Measurements from ENCODE around the gene CYP2W1.
"Not testable (repeated sequence)": the region's sequence is repeated elsewhere in the genome, so short reads cannot be mapped to it uniquely, and the experiment has no call there.

The CYP2W1 gene

GRCh38 chr7:996079-996872, 13.3 kb downstream of the CYP2W1 start:
- Histone ChIP-seq H3K4me3 (ENCODE audit: low read depth, low read length) (no peak overlapping the region), H3K9me3 (ENCODE audit: control insufficient read depth, low read length) (no peaks in the 10 kb centered on the region), H3K4me1 (no peaks in the 10 kb centered on the region), H3K4me2 (ENCODE audit: low read length) (no peak overlapping the region), H3K9ac (no peak overlapping the region), H3K27ac (no peak overlapping the region), H2AFZ (no peak overlapping the region), H3K79me2 (no peaks in the 10 kb centered on the region), H3K36me3 (ENCODE audit: control insufficient read depth, insufficient read depth, low read length) (no peaks in the 10 kb centered on the region), H3K27me3 (ENCODE audit: control insufficient read depth, insufficient read depth, low read length) (no peaks in the 10 kb centered on the region)
- no peak for TF ChIP-seq CTCF (IDR thresholded peaks at IDR 0.05)

DNA sequence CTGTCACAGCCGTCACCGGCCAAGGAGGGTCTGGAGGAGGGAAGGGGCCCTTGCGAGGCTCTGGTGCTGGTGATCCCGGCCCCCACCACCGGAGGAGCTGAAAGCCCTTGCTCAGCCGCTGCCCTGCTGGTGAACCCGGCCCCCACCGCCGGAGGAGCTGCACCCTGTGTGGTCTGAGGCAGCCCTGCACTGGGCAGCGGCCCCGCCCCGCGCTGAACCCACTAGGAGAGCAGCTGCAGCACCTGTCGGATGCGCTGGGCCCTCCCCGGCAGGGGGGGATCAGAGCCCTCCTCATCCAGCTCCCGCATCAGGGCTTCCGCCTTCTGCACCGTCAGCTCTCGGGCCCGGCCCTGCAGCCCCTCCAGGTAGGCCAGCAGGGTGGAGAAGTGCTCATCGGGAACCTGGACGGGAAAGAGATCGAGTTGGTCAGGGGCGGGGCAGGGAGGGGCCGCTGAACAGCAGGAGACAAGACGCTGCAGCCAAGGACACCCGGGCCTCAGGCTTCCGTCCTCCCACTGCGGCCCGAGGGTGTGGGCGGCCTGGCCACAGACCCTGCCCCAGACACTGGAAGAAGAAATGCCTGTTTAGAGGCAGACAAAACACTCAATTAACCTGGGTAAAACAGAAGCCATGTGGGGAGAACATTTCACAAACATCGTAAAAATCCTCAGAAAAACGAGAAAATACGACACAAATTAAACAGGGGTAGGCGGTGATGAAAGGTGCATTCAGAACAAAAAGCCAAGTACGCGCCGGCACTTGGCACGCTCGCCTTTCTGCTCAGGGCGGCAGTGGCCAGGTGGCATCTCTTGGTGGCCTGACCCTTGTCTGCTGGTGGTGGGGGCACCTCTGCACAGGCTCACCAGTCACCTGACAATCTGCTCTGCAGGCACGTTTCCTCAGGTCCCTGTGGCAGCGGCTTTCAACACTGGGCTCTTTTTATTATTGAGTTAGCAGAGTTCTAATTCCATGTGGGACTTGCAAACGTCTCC, 14.7 kb downstream of the CYP2W1 start:
- H3K79me2 ChIP-seq = no peaks in the 10 kb centered on the region
- no peak for TF ChIP-seq CTCF (IDR thresholded peaks at IDR 0.05)
- no peak overlapping the region for H2AFZ ChIP-seq
- no peak overlapping the region for H3K9ac ChIP-seq
- H3K27me3 ChIP-seq (ENCODE audit: control insufficient read depth, insufficient read depth, low read length) = no peaks in the 10 kb centered on the region
- no peaks in the 10 kb centered on the region for H3K9me3 ChIP-seq (ENCODE audit: control insufficient read depth, low read length)
- no peaks in the 10 kb centered on the region for H3K4me1 ChIP-seq
- H3K36me3 ChIP-seq (ENCODE audit: control insufficient read depth, insufficient read depth, low read length) = no peaks in the 10 kb centered on the region
- no peak overlapping the region for H3K27ac ChIP-seq
- no peak overlapping the region for H3K4me3 ChIP-seq (ENCODE audit: low read depth, low read length)
- no peak overlapping the region for H3K4me2 ChIP-seq (ENCODE audit: low read length)

DNA sequence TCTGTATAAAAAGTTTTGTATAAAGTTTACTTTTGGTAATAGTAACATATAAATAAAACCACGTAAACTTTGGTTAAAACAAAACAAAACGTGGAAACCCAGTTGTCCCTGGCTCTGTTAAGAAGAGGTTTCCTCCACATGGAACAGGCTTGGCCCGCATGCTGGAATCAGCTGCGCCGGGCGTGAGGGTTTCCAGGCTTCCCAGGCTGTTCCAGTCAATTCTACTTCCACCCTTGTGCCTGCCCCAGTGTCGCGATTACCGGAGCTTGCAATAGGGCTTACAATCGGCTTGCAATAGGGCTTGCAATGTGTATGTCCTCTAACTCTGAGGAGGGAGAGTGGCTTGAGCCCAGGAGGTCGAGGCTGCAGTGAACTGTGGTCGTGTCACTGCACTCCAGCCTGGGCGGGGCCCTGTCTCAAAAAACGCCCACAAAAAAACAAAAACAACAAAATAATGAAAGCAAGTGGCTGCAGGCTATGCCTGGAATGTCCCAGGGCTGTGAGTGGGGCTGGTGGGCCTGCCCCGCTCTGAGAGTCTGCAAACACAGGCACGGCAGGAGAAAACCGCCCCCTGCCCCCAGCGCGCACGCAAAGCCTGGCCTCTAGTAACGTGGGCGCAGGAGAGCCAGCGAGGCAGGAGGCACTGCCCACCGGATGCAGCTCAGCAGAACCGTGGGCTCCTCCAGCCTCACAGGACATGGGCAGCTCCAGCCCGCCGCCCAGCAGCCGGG, 16.3 kb downstream of the CYP2W1 start:
- Histone ChIP-seq H3K9ac (no peak overlapping the region), H3K4me3 (ENCODE audit: low read depth, low read length) (no peak overlapping the region), H3K9me3 (ENCODE audit: control insufficient read depth, low read length) (no peaks in the 10 kb centered on the region), H3K4me2 (ENCODE audit: low read length) (no peak overlapping the region), H3K27ac (no peak overlapping the region), H3K27me3 (ENCODE audit: control insufficient read depth, insufficient read depth, low read length) (no peaks in the 10 kb centered on the region), H3K79me2 (no peaks in the 10 kb centered on the region), H3K36me3 (ENCODE audit: control insufficient read depth, insufficient read depth, low read length) (no peaks in the 10 kb centered on the region), H3K4me1 (no peaks in the 10 kb centered on the region), H2AFZ (no peak overlapping the region)
- no peak for TF ChIP-seq CTCF (IDR thresholded peaks at IDR 0.05)

DNA sequence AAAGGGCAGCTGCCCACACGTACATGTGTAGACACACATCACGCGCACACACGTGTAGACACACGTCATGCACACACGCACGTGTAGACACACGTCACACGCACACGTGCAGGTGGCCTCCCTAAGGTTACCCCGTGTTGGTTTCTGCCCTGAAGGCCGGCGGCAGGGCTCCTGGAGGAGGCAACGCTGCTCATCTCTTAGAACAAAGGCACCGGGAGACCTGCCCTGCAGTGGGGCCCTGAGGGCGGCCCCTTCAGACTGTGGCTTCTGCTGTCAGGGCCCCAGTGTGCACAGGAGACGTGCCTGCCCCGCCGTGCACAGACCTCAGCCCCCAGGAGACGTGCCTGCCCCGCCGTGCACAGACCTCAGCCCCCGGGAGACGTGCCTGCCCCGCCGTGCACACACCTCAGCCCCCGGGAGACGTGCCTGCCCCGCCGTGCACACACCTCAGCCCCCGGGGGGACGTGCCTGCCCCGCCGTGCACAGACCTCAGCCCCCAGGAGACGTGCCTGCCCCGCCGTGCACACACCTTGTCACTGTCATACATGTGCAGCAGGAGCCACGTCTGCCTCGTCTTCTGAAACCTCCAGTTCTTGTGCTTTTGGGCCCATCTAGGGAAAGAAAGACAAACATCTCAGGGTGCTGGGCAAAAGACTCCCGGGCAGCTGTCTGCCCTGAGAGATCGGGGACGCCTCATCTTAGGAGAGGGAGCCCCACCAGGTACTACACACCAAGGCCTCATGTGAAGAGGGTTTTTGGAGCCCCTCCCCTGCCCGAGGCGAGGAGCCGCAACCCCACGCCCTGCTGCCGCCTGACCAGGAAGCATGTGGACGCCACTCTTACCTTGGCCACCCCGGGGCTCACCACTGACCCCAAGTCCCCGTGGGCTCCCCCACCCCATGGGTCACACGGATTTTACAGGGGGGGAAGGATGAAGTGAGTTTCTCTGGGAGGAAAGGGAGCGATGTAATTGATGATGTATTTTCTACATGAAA, 17.3 kb downstream of the CYP2W1 start:
- H2AFZ ChIP-seq = no peak overlapping the region
- H3K9ac ChIP-seq = no peak overlapping the region
- H3K27ac ChIP-seq = no peak overlapping the region
- H3K4me3 ChIP-seq (ENCODE audit: low read depth, low read length) = no peak overlapping the region
- H3K36me3 ChIP-seq (ENCODE audit: control insufficient read depth, insufficient read depth, low read length) = no peaks in the 10 kb centered on the region
- TF ChIP-seq CTCF (IDR thresholded peaks at IDR 0.05) = no peak
- H3K27me3 ChIP-seq (ENCODE audit: control insufficient read depth, insufficient read depth, low read length) = no peaks in the 10 kb centered on the region
- no peaks in the 10 kb centered on the region for H3K79me2 ChIP-seq
- no peaks in the 10 kb centered on the region for H3K9me3 ChIP-seq (ENCODE audit: control insufficient read depth, low read length)
- no peaks in the 10 kb centered on the region for H3K4me1 ChIP-seq
- no peak overlapping the region for H3K4me2 ChIP-seq (ENCODE audit: low read length)

DNA sequence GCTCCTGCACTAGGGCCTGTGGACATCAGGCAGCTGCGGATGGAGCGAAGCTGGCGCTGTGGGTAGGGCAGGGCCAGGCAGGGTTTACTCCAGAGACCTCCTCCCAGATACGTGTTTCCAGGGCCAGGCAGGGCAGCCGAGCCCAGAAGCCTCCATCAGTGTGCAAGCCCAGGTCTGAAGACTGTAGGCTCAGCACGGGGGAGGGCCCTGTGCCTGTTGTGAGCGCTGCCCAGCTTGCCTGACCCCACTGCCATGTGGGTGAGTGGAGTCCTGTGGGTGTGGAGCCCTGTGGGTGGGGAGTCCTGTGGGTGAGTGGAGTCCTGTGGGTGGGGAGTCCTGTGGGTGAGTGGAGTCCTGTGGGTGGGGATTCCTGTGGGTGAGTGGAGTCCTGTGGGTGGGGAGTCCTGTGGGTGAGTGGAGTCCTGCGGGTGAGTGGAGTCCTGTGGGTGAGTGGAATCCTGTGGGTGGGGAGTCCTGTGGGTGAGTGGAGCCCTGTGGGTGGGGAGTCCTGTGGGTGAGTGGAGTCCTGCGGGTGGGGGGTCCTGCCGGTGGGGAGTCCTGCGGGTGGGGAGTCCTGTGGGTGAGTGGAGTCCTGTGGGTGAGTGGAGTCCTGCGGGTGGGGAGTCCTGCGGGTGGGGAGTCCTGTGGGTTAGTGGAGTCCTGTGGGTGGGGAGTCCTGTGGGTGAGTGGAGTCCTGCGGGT, 18.2 kb downstream of the CYP2W1 start:
- H3K36me3 ChIP-seq (ENCODE audit: control insufficient read depth, insufficient read depth, low read length); H3K9me3 ChIP-seq (ENCODE audit: control insufficient read depth, low read length); H3K4me2 ChIP-seq (ENCODE audit: low read length); H3K4me3 ChIP-seq (ENCODE audit: low read depth, low read length); H3K9ac ChIP-seq; H3K79me2 ChIP-seq; H3K27ac ChIP-seq; H2AFZ ChIP-seq; H3K4me1 ChIP-seq; H3K27me3 ChIP-seq (ENCODE audit: control insufficient read depth, insufficient read depth, low read length): not testable (repeated sequence)

- H3K9ac ChIP-seq; H3K36me3 ChIP-seq (ENCODE audit: control insufficient read depth, insufficient read depth, low read length); H3K4me3 ChIP-seq (ENCODE audit: low read depth, low read length); H3K27ac ChIP-seq; H3K79me2 ChIP-seq; H3K9me3 ChIP-seq (ENCODE audit: control insufficient read depth, low read length); H3K4me2 ChIP-seq (ENCODE audit: low read length); H3K27me3 ChIP-seq (ENCODE audit: control insufficient read depth, insufficient read depth, low read length); H3K4me1 ChIP-seq; H2AFZ ChIP-seq: not testable (repeated sequence)
Measured at GRCh38 chr7:1002026-1002425, 19.0 kb downstream of the CYP2W1 start.
